NCI-H2196 treated with DMSO at 0.1 percent for 48 hours (cell line): ENCODE results near the gene RASA3.
A peak's percentile ranks its signal among the peaks of the same experiment; 100 is the strongest.
"Not testable (repeated sequence)": the region's sequence is repeated elsewhere in the genome, so short reads cannot be mapped to it uniquely, and the experiment has no call there.

ENCODE experiments used
- DNase-seq: peaks from one replicate; lab custom pipeline; 2025; ENCODE audit not compliant: unreplicated experiment; lab: John Stamatoyannopoulos, UW

RASA3 gene

DNA sequence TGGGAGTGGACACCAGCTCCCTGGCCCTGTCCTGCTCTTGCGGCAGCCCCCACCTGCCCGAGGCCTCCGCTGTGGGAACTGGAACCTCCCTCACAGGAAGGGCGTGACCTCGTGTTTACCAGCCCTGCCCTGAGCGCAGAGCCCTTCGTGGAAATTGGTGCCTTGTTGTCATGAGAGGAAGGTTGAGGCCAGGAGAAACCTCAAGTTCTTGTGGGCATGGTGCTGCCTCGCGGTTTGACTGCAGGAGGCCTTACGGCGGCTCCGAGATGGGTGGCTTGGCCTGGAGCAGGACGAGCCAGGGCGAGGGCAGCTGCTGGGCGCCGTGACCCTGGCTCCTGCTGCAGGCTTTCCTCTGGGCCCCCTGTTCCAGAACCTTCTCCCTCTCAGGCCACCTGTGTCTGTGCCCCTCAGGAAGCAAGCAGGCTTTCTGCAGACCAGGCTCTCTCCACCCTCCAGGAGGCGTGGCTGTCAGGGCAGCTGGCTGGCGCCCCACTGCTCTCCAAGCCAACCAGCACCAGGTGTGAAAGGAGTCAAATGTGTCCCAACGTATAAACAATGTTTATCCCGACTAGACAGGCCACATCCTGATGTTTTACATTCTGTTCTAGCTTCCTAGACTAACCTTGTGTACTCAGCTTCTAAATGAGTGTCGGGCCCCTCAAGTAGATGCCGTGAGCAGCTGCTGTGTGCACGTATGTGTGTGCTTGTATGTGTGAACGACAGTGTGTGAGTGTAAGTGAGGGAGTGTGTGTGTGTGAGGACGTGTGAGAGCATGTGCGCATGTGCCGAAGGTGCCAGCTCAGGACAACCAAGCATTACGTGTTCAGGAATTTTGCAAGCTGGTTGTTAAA, 10.4 kb upstream of the RASA3 start:
- peak; percentile 45 for DNase-seq

DNA sequence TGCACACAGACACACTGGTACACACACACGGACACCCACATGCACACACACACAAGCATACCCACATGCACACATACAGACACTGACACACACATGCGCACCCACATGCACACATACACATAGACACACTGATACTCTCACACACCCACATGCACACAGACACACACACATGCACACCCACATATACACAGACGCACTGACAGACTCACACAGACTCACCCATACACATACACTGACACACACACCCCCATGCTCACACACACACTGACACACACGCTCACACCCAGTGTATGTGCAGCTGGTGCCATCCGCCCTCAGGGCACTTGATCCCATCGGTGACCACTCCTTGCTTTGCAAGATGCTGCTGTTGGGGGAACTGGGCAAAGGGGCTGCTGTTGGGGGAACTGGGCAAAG, 9.7 kb upstream of the RASA3 start:
- no peak for DNase-seq

DNA sequence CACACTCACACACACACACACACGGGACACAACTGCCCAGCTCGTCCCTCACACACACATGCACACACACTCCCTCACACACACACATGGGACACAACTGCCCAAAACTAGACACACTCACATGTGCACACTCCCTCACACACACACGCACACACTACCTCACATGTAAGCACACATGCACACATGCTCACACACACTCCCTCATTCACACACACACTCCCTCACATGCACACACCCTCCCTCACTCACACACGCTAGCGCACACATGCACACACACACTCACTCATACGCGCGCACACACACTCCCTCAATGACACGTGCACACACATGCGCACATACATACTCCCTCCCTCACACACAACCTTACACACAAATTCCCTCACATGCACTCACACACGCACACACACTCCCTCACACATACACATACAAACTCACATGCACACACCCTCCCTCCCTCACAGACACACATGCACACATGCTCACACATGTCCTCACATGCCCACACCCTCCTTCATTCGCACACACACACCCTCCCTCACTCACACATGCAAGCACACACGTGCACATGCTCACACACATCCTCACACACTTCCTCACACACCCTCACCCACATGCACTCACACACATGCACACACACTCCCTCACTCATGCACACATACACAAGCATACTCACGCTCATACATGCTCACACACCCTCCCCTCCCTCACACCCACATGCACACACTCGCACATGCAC, 9.0 kb upstream of the RASA3 start:
- DNase-seq, result no peak

DNA sequence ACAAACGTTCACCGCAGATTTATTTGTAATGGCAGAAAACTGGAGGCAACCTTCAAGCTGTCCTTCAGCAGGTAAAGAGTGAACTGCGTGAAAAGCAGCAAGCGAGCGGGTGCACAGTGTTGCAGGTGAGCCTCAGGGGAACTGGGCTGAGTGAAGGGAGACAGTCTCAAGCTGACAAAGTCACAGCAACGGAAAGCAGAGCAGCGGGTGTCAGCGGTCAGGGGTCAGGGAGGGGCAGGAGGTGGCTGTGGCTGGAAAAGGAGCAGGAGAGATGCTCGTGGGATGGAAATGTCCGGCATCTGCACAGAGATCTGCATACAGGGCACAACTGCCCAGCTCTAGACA, 8.5 kb upstream of the RASA3 start:
- DNase-seq, result no peak

DNA sequence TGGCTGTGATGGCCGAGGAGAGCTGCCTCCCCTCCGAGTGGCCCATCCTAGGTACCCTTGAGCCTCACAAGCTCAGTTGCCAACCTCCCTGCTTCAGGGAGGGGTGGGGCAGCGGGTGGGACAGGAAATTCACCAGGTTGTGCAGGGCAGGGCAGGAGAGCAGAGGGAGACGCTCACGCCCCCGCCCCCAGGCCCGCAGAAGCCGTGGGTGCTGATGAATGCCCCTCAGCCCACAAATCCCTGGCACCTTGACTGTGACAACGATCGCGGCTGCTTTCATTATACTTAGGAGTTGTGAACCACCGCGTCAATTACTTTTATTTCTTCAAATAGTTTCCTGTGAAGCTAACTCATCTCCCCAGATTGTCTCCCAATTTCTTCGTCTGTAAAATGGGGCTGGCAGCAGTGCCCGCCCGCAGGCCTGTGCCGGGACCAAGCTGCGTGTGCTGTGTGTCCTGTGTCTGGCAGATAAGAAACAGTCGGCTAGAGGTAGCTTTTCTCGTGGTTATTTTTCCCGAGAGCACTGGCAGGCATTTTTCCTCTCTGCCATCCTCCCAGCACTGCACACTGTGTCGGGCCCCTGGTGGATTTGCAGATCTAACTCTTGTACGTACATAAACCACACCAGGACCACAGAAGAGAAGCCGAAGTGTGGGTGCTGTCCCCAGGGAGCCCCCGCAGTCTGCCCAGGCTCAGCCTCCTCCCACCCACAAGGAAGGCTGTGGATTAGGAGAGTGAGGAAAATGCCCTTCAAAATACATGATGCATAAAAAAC, 7.9 kb upstream of the RASA3 start:
- no peak for DNase-seq

DNA sequence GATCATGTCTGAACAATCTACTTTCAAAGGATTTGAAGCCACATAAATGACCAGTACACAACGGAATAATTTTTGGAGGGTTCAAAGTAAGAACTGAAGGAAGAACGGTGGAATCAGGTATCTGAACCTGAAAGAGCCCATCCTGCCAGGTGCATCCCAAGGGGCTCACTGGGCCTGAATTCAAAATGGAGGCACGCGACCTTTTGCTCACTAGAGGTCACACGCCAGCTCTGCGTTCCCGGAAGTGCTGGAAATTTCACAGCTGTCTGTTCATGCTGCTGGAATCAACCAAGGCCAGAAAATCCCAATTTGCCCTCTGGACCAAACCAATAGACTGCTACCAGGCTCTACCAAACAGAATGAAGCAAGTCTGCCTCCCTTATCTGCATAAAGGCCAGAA, 4.2 kb upstream of the RASA3 start:
- DNase-seq, result no peak

DNA sequence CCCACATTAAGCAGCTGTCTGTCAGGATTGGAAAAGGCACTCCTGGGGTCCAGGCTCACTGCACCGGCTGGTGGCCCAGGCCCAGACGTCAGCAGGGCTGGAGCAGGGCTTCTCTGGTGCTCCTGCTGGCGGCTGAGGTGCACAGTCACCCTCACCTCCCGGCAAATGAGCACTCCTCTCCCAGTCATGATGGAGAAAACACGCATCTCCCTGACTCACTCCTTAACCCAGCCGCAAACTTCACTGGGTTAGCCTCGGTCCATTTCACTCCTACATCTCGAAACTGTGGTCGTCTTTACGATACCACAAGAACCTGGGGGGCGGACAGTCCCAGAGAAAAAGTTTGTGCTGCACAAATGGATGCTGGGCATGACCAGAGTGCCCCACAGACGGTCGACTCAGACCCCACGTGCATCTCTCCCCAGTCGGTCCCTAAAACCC, 3.3 kb upstream of the RASA3 start:
- no peak for DNase-seq

DNA sequence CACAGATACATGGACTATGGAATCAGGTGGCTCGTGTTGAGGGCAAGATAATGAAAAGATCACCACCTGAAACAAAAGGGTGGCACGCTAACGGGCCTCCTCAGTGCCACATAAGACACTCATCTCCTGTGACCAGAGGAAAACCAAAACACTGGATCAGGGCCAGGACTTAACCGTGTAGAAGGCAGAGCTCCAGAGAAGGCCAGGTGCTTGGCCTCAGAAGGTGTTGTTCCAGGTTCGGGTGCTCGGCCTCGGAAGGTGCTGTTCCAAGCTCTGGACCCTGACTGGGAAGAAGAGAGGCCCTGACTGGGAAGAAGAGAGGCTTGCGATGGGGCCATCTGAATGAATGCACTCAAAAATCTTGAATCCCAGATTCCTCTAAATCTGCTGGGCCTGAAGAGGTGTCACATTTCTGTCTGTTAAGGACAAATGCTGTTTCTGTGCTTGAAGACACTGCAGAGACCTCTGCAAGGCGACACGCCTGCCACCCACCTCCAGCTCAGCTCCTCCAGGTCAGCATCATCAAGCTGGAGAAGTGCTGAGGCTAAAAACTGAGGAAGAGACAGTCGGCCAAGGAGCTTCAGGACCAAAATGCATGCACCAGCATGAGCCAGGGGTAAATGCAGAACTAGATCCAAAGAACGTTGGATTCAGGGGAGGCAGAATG, 2.7 kb upstream of the RASA3 start:
- DNase-seq, result no peak

DNA sequence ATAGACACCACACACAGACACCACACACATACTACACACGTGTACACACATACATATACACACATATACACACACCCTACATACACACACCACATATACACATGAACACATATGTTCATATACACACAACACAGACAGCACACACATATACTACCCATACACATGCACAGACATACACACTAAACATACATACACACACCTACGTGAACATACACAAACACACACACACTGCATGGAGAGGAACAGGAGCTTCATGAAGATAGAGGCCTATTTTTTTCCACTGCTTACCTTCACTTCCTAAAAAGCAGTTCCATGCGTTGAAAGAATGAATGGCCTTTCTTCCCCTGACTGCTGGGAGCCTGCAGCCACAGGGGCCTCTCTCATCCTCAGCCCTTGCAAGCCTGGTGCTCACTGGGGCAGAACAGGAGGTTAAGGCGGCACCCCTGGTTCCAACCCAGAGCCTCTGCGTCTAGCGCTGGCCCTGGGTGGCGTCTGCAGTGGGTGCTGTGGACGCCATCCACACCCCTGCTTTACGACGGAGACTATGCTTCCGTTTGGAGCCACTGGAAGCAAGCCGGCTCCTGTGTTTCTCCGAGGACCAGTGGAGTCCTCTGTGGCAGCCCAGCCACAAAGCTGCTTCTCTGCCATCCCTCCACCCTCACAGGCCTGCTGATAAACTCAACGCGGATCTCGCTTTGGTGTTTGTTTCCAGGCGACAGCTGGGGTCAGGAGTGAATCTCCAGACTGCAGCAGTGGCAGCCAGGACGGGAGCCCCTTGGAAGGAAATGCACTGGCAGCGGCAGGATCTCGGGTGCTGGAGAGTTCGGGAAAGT, 1.9 kb upstream of the RASA3 start:
- no peak for DNase-seq

DNA sequence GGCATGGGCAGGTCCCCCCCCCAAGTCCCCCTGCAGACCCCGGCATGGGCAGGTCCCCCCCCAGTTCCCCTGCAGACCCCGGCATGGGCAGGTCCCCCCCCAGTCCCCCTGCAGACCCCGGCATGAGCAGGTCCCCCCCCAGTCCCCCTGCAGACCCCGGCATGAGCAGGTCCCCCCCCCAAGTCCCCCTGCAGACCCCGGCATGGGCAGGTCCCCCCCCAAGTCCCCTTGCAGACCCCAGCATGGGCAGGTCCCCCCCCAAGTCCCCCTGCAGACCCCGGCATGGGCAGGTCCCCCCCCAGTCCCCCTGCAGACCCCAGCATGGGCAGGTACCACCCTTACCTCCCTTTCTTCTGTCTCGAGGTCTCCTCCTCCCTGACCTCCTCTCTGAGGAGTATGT, 1.1 kb upstream of the RASA3 start:
- not testable (repeated sequence) for DNase-seq

DNA sequence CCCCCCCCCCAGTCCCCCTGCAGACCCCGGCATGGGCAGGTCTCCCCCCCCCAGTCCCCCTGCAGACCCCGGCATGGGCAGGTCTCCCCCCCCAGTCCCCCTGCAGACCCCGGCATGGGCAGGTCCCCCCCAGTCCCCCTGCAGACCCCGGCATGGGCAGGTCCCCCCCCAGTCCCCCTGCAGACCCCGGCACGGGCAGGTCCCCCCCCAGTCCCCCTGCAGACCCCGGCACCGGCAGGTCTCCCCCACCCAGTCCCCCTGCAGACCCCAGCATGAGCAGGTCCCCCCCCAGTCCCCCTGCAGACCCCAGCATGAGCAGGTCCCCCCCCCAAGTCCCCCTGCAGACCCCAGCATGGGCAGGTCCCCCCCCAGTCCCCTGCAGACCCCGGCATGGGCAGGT, 703 bp upstream of the RASA3 start:
- DNase-seq, result not testable (repeated sequence)

DNA sequence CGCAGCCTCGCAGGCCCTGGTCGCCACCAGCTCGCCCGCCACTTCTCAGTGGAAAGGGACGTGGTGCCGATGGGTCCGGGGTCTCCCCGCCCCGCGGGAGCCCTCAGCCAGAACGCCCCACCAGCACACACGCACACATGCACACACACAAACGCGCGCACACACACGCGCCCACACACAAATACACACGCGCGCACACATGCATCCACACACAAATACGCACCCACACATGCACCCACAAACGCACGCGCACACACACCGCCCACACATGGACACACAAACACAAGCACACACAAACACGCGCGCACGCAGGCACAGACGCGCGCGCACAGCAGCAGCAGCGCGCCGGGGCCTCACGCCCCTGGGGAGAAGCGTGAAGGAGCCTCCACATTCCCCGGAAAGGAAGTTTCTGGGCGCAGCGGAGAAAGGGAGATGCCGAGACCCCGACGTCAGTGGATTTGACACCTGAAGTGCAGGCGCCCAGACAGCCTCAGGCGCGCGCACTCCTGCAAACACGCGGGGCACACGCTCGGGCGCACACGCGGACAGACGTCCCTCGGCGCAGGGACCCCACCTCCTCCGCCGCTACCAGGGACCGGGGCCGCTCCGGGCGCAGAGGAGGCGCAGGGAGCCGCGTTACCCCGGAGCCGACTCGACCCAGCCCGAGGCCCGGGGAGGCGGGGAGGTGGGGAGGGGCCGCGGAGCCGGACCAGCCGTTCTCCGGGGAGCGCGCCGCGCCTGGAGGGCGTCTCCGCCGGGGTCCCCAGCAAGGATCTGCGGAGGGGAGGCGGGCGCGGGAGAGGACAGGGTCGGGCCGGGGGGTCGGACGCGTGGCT, 622 bp downstream of the RASA3 start:
- no peak for DNase-seq

DNA sequence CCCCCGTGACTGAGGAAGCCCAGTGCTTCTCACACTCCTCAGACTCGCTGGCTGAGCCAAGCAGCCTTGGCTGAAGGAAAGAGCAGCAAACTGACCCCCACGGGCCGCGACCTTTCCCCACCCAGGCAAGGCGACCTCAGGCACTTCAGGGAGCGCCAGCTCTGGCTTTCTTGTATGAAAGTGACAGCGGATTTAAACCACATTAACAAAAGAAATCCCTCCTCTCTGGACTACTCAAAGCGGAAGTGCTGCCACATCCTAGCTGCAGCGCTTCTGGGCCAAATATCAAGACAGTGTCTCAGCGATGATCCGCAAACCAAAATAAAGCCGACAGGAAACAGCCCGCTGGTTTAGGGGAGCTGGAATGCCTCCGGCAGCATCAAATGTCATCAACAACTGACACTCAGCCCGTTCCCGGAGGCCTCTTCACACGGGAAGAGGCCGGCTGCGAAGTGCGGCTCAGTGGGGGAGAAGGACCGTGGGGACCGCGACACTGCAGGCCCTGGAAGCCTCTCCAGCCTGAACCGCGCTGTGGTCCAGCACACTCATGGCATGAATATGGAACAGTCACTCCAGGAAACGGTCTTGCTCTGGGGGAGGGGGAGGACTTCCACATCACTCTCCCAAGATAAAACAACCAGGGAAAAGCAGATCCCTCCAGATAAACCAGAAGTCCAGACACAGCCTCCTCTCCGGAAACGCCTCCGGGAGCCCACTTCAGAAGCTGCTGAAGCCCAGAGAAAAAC, 1.4 kb downstream of the RASA3 start:
- DNase-seq, result no peak

DNA sequence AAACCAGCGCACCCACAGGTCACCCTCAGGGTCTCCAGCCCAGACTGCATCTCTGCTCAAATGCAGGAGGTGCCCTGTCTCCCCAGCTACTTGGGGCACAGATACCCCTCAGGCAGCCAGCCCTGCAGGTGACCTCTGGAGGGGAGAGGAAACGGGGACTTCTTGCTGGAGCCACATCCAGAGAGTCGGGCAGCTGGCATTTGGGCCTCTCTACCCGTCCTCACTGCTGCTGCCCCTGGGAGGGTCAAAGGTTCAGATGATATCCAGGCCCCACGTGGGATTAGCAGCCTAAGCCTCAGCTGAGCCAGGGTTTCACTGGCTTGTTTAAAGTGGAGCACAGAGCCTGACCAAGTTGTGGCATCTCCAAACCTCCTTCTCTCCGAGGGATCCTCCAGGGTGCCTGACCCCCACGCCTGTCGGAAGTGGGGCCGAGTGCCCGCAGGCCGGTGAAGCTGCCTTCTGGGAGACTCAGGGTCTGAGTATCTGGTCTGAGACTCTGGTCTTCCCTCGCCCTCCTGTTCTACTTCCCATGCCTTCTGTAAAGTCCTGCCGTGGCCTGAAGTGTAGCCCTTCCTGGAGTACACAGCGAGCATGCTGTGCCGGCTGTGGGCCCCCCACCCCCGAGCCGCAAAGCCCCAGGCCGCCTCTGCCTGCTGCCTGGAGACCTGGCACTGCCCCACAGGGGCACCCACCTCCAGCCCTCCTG, 2.1 kb downstream of the RASA3 start:
- no peak for DNase-seq

DNA sequence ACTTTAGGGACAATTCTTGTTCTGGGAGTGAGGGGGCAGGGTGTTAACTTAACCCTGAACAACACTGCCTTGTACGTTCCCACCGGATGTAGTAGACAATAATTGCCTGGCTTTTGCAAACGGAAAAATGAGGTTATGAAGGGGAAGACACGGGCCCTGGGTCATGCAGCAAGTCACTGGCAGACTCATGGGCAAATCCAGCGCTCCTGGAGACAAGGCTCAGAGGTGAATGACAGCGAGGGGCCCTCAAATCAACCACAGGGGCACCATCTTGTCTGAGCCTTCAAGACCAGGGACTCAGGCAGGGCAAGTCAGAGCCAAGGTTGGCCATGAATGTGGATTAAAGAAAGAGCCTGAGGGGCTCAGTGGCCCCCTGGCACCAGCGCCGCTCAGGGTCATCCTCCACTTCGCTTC, 2.8 kb downstream of the RASA3 start:
- no peak for DNase-seq

DNA sequence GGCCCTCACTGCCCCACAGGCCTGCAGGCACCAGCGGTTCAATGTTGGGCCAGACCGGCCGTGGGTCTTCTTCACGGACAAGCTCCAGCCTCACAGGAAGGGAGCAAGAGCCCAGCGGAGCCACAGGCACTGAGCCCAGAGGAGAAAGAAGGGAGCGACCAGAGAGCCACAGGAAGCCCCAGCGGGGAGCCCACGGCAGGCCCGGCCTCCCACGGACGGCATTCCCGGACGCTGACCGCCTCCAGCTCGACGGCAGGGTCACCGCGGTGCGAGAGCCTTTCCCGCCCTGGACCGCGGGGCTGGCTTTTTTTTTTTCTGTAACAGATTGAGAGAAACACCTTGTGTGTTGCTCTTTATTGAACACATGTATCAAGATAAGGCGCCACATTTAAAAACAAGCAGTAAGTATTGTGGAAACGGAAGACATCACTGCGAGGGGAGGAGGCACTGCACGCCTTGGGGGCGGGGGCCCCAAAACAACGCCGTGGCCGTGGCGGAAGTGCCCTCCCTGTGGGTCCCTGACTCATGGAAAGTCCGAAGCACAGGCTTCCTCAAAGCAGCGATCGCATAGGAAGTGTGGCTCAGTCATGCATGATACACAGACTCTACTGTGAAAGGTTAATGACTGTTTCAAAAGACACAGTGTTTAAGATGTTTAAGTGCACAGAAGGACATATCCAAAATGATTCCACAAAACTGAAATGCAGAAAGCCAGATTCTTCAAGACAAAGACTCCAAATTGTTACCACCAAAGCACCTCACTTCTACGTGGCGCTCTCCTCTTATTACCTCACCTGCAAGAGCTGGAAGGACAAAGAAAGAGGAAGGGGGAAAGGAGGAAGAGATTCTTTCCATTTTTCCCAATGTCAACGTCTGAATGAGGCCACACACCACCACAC, 3.5 kb downstream of the RASA3 start:
- no peak for DNase-seq

DNA sequence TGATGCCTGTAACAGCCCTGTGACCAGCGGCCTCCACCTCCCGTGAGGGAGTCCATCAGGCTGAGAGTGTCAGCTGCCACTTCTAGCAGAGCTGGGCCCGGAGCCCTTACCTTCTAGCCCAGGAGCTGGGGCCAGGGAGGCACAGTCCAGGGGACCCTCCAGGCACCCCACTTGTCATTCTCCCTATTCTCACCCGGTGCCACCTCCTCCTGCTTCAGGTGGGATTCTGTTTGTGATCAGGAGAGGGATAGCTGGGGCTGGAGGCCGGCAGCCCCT, 4.1 kb downstream of the RASA3 start:
- no peak for DNase-seq
